Pancreas (tissue), 10 donors: ENCODE measurements around the gene OR5H6. TPM values are rescaled to one million over a fixed set of nuclear protein-coding genes. Genes with fewer than 3 reads are reported as not detected.

Experiments
- ATAC-seq, 4 donors: fragments of 200-7000 bp; cut with Tn5 transposase; one replicate each; pipeline versions ENCODE4 v1.8.0 to v1.9.1; 2020; ENCODE audit warnings: mild to moderate bottlenecking in 4 of 4, moderate library complexity in 4 of 4
- DNase-seq, 6 donors: peaks; one replicate each; pipeline ENCODE4 v3.0.0-alpha.2; 2020
- FAIRE-seq: peaks from 2 replicates; lab custom pipeline; 2012; peaks lifted over from hg19 to GRCh38; lab: Jason Lieb, UNC
- H3K27ac ChIP-seq, 4 donors: fragments of 200-600 bp; sonication (generic); 1 replicate in 3 of 4; 2 replicates in 1 of 4; pipeline versions ENCODE4 v1.5.0 to v1.8.0; 2020
- H3K27me3 ChIP-seq, 4 donors: fragments of 200-600 bp; one replicate each; pipeline ENCODE4 v1.8.0; 2021
- H3K36me3 ChIP-seq, 3 donors: fragments of 200-600 bp; sonication (generic) in 1 of 3; one replicate each; pipeline versions ENCODE4 v1.5.0 to v1.8.0; 2020 to 2021
- H3K4me1 ChIP-seq, 3 donors: fragments of 200-600 bp; one replicate each; pipeline ENCODE4 v1.8.0; 2021
- H3K4me3 ChIP-seq, 4 donors: fragments of 200-600 bp; sonication (generic) in 2 of 4; one replicate each; pipeline versions ENCODE4 v1.5.0 to v1.8.0; 2020 to 2021
- H3K9me3 ChIP-seq, 4 donors: fragments of 200-600 bp; one replicate each; pipeline ENCODE4 v1.8.0; 2021
- WGBS, 2 donors: extraction: QIAGEN DNeasy Blood & Tissue Kit; methylation state at CpG; one replicate each; pipeline ENCODE4 v1.1.7; 2013; 5-methylcytosine and 5-hydroxymethylcytosine counted together
- intact Hi-C, 3 donors: fragments of 100-400 bp; cut with DNase I; formaldehyde crosslinking; loops; one replicate each; pipeline versions ENCODE4 v1.11.1 to v1.14.2; 2022
- polyA plus RNA-seq, 2 donors: library from polyadenylated mRNA; stranded (reverse); fragments of 200-250 nt; gene quantifications; one replicate each; pipeline ENCODE4 v1.2.3, GENCODE V29; 2013
- total RNA-seq, 6 donors: library from RNA; stranded (reverse); fragmentation: NEBNext Ultra II Directional in 4 of 6; extraction: Animal tissue kit (Norgen Biotek cat#: 25700) in 4 of 6; gene quantifications; one replicate each; pipeline versions ENCODE4 v1.2.1 to v1.2.4, GENCODE V29; 2021 to 2023
- TF ChIP-seq, protein P1 (sequence below), 4 donors: fragments of 200-600 bp; sonication (generic) in 3 of 4; IDR thresholded peaks; one replicate each; pipeline versions ENCODE4 v1.5.0 to v1.8.0; 2021; ENCODE audit warnings: antibody characterized with exemption in 4 of 4
- donor health status: healthy with polysubstance abuse.
- donor health status: DM: no; HTN: no; CAD: no; lungs with moderate emphysema.
- donor health status: DM: no; HTN: no; CAD: no.
- donor health status: control.
- donor health status: control.
- donor health status: Bipolar disorder and iron deficiency.
- donor health status: DM: yes; HTN: yes; CAD: no.
- donor health status: DM: no; HTN: no; CAD: no.
- donor health status: DM: no; HTN: no; CAD: no.
- donor health status: DM: yes; HTN: yes; CAD: no.

Gene OR5H6
- total and polyA plus RNA-seq, 8 donors: 0.12 TPM; not detected in 7

DNA sequence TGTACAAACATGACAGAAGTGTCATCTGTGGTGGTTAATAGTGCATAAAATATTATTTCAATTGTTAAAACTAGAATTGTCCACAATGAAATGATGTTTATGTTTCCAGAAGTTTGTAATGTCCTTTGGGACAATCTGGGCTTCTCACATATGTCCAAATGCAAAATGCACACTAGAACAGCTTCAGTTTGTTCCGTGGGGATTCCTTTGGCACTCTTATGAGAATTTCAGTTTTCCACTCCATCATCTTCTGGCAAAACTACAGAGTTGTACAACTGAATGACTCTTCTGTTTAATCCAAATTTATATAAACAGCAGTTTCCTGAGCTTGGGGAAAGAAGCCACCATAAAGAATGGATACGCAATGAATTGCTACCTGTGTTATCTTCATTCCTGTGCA, 2.0 kb upstream of the OR5H6 start:
- Histone ChIP-seq H3K4me1 (no peaks in the 10 kb centered on the region), H3K4me3 (no peak overlapping the region), H3K36me3 (no peaks in the 10 kb centered on the region), H3K9me3 (no peaks in the 10 kb centered on the region), H3K27me3 (no peaks in the 10 kb centered on the region), H3K27ac (no peak overlapping the region)
- WGBS, 2 donors: 54 to 64% methylated on average over 2 of the region's 2 CpGs
- ATAC-seq: no peak
- DNase-seq: no peak
- intact Hi-C loops: no loop called here
- TF ChIP-seq, protein P1, sequence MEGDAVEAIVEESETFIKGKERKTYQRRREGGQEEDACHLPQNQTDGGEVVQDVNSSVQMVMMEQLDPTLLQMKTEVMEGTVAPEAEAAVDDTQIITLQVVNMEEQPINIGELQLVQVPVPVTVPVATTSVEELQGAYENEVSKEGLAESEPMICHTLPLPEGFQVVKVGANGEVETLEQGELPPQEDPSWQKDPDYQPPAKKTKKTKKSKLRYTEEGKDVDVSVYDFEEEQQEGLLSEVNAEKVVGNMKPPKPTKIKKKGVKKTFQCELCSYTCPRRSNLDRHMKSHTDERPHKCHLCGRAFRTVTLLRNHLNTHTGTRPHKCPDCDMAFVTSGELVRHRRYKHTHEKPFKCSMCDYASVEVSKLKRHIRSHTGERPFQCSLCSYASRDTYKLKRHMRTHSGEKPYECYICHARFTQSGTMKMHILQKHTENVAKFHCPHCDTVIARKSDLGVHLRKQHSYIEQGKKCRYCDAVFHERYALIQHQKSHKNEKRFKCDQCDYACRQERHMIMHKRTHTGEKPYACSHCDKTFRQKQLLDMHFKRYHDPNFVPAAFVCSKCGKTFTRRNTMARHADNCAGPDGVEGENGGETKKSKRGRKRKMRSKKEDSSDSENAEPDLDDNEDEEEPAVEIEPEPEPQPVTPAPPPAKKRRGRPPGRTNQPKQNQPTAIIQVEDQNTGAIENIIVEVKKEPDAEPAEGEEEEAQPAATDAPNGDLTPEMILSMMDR (IDR thresholded peaks at IDR 0.05): no peak
- FAIRE-seq: no peak

DNA sequence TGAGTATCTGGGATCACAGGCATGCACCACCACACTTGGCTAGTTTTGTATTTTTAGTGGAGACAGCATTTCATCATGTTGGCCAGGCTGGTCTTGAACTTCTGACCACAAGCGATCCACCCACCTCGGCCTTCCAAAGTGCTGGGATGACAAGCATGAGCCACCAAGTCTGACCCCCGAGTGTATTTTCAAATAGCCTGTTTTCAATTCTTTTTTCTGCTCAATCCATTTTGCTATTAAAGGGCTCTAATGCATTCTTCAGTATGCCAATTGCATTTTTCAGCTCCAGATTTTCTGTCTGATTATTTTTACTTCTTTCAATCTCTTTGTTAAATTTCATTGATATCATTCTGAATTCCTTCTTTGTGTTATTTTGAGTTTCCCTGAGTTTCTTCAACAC, 5.8 kb downstream of the OR5H6 start:
- FAIRE-seq (no peak), ATAC-seq (no peak), DNase-seq (no peak)
- 61 to 70% methylated on average over 3 of the region's 3 CpGs for WGBS, 2 donors
- Histone ChIP-seq H3K4me1 (no peaks in the 10 kb centered on the region), H3K27ac (no peak overlapping the region), H3K9me3 (no peaks in the 10 kb centered on the region), H3K36me3 (no peaks in the 10 kb centered on the region), H3K27me3 (no peaks in the 10 kb centered on the region), H3K4me3 (no peak overlapping the region)
- TF ChIP-seq, protein P1 (IDR thresholded peaks at IDR 0.05): no peak
- intact Hi-C loops: no loop called here

DNA sequence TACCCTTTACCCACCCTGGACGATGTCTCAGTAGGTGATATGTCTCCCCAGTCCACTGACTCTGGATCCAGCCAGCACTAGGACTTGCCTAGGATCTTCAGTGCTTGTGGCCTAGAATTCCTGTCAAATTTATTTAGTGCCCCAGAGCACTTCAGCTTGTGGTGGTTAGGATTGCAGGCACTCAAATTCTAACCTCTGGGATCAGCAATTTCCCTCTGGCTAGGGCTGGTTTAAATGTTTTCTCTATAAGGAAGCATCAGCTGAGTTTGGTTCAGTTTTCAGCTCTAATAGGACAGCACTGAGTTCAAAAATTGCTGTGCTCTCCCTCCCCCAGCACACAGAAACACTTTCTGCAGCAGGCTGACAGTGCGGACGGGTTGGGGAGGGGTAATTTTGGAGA, 8.1 kb downstream of the OR5H6 start:
- FAIRE-seq: no peak

DNA sequence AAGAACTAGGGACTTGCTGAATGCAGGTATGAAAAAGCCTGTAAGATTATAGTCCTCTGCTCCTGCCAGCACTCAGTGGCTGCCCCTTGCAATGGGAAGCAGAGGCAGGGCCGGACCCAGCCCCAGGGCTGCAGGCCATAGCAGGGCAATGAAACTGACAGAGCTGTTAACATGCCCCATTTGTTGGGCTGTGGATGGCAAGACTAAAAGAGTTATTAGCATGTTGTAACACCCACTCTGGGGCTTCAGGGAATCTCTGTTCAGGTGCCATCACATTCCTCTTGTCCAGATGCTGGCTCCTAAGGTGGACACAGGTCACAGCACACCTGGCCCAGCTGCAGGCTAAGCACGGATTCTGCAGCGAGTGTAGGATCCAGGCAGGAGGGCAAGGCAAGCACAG, 10.9 kb downstream of the OR5H6 start:
- WGBS, 2 donors: 62 to 80% methylated on average over 3 of the region's 3 CpGs
- Histone ChIP-seq H3K4me3 (no peak overlapping the region), H3K4me1 (no peaks in the 10 kb centered on the region), H3K27ac (no peak overlapping the region), H3K36me3 (no peaks in the 10 kb centered on the region), H3K27me3 (no peaks in the 10 kb centered on the region), H3K9me3 (no peaks in the 10 kb centered on the region)
- TF ChIP-seq, protein P1 (IDR thresholded peaks at IDR 0.05): no peak
- DNase-seq (no peak), ATAC-seq (no peak), FAIRE-seq (no peak)
- intact Hi-C loops: no loop called here

More for the DNA sequence above, 8.1 kb downstream of the OR5H6 start:
- intact Hi-C loops: no loop called here
- ATAC-seq (no peak), DNase-seq (no peak)
- H3K27ac ChIP-seq: no peak overlapping the region
- no peaks in the 10 kb centered on the region for H3K36me3 ChIP-seq
- TF ChIP-seq, protein P1 (IDR thresholded peaks at IDR 0.05): no peak
- no peaks in the 10 kb centered on the region for H3K9me3 ChIP-seq
- no peak overlapping the region for H3K4me3 ChIP-seq
- no peaks in the 10 kb centered on the region for H3K27me3 ChIP-seq
- WGBS, 2 donors: 44 to 57% methylated on average over 3 of the region's 3 CpGs
- no peaks in the 10 kb centered on the region for H3K4me1 ChIP-seq

DNA sequence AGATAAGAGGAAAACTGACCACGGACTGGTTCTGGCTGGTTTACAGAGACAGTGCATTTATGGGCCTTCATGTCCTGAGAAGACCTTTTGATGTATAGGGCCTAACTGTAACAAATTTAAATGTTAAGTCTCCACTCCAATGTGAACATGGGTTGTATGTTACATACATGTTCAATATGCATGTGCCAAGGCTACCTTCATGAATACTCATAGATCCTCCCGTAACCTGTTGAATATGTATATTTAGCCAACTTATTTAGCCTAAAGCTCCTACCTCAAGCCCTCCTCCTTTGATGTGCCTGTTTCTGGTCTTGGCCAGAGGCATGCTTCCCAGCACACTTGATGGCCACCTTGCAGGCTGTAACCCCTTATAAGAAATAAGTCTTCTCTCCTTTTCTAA, 18.2 kb downstream of the OR5H6 start, which contains the start of gene OR5H2:
OR5H2 (plus strand) TSS at position 301 of the 400 bp plus-strand sequence. CDS start 398 bp downstream, outside the sequence.
- Histone ChIP-seq H3K27ac (no peak within 1 kb of the TSS), H3K9me3 (no peaks in the 10 kb centered on the region), H3K4me3 (no peak within 1 kb of the TSS), H3K36me3 (no peaks in the 10 kb centered on the region), H3K4me1 (no peaks in the 10 kb centered on the region), H3K27me3 (no peaks in the 10 kb centered on the region)
- TF ChIP-seq, protein P1 (IDR thresholded peaks at IDR 0.05): no peak
- FAIRE-seq: no peak
- intact Hi-C loops: no loop called here
- no peak for ATAC-seq
- 51 to 52% methylated on average over 2 of the region's 2 CpGs for WGBS, 2 donors
- DNase-seq: no peak
